ENCODE data around the gene ALX4.

Gene ALX4

DNA sequence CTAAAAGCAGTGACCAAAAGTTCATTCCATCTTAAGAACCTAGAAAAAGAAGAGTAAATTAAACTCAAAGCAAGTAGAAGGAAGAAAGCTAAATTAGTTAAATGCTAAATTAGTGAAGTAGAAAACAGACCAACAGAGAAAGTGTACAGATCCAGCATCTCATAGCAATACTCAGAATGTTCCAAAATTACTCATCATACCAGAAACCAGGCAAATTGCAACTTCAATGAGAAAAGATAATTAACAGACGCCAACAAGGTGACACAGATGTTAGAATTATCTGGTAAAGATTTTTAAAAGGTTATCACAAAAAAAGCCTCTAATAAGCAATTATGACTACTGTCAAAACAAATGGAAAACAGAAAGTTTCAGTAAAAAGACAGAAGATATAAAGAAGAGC lies 96.8 kb downstream of the ALX4 start:
- no peak overlapping the region for H3K4me3 ChIP-seq (ENCODE audit: low read depth, low read length)
- DNase-seq (ENCODE audit: low read depth): no peak
- TF ChIP-seq CTCF (conservative IDR thresholded peaks at IDR 0.05; ENCODE audit: low read depth, low read length): no peak

DNA sequence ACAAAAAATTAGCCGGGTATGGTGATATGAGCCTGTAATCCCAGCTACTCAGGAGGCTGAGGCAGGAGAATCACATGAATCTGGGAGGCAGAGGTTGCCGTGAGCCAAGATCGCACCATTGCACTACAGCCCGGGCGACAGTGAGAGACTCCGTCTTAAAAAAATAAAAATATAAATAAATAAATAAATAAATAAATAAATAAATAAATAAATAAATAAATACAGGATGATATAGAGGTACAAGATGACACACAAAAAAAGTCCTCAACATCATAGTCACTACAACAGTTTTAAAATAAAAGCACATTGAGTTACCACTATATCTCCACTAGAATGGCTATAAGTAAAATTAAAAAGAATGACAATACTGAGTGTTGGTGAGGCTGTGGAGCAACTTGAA lies 97.8 kb downstream of the ALX4 start:
- no peak for DNase-seq (ENCODE audit: low read depth)
- TF ChIP-seq CTCF (conservative IDR thresholded peaks at IDR 0.05; ENCODE audit: low read depth, low read length): no peak
- no peak overlapping the region for H3K4me3 ChIP-seq (ENCODE audit: low read depth, low read length)

Data from choroid plexus epithelial cell (primary cell).